Fibroblast of skin of back (primary cell): ENCODE data around the gene GATAD2B.
"Not testable (repeated sequence)": the region's sequence is repeated elsewhere in the genome, so short reads cannot be mapped to it uniquely, and the experiment has no call there.

ENCODE experiments used
- DNase-seq: peaks from one replicate; pipeline ENCODE4 v3.0.0-alpha.2; 2013

GATAD2B gene

DNA sequence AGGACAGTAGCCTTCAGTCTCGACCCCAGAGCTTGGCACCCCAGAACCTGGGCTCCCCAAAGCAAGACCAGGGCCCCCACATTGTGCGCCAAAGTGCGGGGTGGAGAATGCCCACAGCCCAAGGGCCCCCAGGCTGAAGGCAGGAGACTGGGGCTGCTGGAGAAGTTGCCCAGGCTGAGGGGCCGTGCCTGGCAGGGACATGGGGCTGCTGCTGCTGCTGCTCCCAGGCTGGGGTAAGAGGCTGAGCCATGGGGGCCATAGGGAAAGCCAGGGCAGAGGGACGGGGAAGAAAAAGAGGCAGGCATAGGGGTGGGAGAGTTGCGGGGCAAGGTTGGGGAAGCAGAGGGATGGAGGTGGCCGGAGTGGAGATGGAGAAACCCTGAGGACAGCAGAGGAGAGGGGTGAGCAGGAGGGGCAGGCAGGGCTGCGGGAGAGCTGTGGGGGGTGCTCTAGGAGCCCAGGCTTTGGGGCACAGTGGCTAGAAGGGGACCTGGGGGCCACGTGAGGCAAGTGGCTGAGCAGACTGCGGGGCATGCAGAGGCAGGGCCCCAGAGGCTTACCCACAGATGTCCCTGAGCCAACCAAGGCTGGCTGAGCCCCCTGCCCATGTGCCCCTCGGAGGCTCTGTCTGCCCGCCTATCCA is 128.7 kb downstream of the GATAD2B start:
- DNase-seq: no peak

DNA sequence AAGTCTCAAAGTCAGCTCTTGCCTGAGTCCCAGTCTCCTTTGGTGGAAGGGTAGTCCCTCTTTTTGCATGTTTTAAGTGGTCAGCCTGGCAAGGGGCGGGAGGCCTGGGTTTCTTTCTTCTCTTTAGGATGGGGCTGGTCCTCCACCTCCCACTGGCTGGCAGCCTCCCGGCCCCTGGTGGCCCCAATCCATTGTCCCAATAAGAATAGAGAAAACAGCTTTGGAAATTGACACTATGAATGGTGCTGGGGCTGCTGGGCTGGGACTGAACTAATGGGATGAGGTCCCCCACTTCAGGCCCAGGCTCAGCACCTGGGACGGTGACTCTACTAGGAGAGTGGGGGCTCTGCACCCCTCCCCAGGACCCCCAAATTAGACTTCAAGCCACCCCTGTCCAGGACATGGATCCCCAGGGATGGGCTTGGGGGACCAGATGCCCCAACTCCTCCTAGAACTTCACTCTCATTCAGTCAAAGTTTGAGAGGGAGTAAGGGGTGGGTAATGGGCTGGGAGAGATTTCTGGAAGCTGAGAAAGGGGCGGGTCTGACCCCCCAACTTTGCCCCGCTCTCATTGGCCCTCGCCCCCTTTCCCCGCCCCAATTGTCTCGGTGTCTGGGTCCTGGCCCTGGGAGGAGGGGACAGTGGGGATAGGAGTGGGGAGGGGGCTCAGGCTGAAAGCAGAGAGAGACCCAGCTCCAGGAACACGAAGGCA is 129.4 kb downstream of the GATAD2B start:
- DNase-seq: no peak

DNA sequence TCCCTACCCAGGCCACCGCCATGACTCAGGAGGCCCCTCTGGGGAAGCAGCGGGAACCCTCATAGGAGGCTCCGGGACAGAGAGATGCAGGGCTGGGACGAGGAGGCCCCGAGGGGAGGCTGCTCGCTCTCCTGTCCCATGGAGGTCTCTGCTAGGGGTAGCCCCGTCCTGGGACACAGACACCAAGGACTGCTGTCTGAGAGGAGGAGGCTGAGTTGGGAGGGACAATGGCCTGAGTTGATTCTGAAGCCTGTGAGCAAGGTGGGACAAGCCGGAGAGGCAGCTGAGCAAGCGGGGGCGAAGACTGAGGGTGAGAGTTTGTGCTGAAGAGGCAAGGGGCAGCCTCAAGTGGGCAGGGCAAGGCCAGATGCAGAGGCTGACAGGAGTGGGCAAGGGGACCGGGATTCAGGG is 130.1 kb downstream of the GATAD2B start:
- DNase-seq: no peak

DNA sequence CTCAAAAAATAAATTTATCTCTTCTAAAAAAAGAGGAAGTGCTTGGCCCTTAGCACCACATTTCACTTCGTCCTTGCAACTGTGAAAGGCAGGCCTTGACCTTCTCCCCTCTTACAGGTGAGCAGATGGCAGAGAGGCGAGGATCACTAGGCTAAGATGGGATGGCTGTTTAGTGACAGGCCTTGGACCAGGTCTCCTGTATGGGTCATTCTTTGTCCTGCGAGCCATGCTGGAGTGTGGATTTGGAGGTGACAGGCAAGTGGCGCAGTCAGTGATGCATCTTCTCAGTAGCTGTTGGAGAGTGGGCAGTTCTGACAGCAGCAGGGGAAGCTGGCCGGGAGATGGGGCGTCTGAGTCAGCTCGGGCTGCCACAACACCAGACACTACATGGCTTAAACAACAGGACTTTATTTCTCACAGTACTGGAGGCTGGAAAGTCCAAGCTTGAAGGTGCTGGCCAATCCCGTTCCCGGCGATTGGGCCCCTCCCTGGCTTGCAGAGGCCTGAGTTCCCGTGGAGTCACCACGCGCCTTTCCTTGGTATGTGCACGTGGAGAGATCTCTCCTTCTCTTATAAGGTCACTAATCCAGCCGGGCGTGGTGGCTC is 131.0 kb downstream of the GATAD2B start:
- peak; percentile 41 for DNase-seq

- DNase-seq: peak; percentile 91
Measured at GRCh38 chr1:153790966-153791647, 131.7 kb downstream of the GATAD2B start.

DNA sequence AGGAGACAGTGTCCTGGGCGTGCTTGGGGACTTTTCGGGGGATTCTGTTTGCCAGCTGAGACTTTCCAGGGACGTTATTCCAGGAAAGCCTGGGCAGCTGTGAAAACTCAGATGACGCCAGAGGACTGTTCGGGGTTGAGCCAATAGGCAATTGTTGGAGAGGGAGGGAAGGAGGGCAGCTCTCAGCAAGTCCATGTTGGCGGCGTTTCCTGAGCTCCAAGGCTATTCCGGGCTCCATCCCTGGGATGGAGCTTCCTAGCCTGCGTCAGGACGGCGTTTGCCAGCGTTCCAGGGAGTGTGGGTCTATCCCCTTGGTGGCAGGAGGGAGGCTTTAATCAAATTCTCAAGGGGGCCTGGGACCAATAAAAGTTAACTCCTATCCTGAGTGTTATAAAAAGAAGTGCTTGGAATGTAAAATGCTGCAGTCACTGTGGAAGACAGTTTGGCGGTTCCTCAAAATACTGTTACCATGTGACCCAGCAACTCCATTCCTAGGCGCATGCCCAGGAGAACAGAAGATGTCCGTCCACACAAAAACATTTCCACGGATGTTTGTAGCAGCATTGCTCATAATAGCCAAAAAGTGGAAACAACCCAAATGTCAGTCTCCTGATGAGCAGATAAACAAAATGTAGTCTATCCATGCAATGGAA is 132.3 kb downstream of the GATAD2B start:
- DNase-seq: peak; percentile 68

- no peak for DNase-seq
Measured at GRCh38 chr1:153789478-153790034, 133.2 kb downstream of the GATAD2B start.

DNA sequence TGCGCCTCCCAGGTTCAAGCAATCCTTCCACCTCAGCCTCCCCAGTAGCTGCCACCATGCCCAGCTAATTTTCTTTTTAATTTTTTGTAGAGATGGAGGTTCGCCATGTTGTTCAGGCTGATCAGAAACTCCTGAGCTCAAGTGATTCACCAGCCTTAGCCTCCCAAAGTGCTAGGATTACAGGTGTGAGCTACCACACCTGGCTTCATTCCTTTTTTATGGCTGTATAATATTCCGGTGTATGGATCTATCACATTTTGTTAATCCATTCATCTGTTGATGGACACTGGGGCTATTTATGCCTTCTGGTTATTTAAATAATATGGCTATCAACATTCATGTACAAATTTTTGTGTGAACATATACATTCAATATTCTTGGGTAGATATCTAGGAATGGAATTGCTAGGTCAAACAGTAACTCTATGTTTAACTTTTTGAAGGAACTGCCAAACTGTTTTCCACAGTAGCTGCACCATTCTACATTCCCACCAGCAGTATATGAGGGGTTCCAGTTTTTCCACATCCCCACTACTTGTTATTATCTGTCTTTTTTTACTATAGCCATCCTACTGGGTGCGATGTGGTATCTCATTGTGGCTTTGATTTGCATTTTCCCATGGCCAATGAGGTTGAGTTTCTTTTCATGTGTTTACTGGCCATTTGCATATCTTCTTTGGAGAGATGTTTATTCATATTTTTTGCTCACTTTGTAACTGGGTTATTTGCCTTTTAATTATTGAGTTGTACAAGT is 136.6 kb downstream of the GATAD2B start:
- no peak for DNase-seq

GRCh38 chr1:153783233-153784190 is 139.3 kb downstream of the GATAD2B start:
- DNase-seq: peak; percentile 87

- DNase-seq: not testable (repeated sequence)
Measured at GRCh38 chr1:153782648-153783047, 140.1 kb downstream of the GATAD2B start.

GRCh38 chr1:153780551-153780950 is 142.2 kb downstream of the GATAD2B start:
- DNase-seq: no peak

DNA sequence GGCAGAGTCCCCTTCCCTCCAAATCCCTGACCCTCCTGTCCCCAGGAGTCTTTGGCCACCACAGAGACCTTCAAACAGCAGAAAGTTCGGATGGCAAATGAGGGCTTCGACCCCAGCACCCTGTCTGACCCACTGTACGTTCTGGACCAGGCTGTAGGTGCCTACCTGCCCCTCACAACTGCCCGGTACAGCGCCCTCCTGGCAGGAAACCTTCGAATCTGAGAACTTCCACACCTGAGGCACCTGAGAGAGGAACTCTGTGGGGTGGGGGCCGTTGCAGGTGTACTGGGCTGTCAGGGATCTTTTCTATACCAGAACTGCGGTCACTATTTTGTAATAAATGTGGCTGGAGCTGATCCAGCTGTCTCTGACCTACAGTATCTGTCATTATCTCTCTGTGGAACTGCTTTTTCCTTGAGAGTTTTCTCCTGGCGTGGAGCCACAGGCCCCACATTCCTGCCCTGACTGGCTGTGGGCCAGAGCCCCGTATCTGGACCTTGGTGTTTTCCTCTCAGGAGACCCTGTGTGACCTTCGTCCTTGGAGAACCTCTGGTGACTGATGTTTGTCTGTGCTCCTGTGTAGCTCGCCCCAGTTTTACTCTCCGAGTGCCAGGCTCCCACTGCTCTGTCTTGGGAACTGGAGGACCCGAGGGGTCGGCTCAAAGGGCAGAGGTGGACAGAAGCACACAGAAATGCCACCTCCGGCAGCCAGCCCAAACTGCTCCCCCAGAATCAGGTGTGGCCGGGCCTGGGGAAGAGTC is 142.8 kb downstream of the GATAD2B start:
- no peak for DNase-seq

GRCh38 chr1:153778824-153779519 is 143.8 kb downstream of the GATAD2B start:
- DNase-seq: no peak

- no peak for DNase-seq
Measured at GRCh38 chr1:153778051-153778823, 144.5 kb downstream of the GATAD2B start.

GRCh38 chr1:153777648-153778047 is 145.1 kb downstream of the GATAD2B start:
- DNase-seq: no peak

GRCh38 chr1:153776845-153777370 is 145.9 kb downstream of the GATAD2B start:
- no peak for DNase-seq

DNA sequence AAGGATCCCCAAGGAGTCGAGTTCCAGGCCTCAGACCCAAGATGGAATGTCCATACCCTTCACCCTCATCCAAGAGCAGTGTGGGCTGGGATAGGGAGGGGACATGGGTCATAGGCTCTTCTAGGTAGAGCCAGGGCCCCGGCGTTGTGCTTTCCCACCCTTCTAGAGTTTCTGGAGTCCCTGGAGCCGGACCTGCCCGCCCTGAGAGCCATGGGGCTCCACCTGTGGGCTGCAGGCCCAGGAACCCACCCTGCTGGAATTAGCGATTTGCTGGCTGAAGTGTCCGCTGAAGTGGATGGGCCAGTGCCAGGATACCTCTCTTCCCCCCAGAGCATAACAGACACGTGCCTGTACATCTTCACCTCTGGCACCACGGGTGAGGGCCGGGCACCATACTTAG is 146.4 kb downstream of the GATAD2B start:
- DNase-seq: no peak
